Sigmoid colon (tissue), 7 donors: ENCODE results near the gene PLBD2. TPM values are rescaled to one million over a fixed set of nuclear protein-coding genes. Genes with fewer than 3 reads are reported as not detected.
"Not testable (repeated sequence)": the region's sequence is repeated elsewhere in the genome, so short reads cannot be mapped to it uniquely, and the experiment has no call there.

Experiments
- DNase-seq: peaks from one replicate; pipeline ENCODE4 v3.0.0-alpha.2; 2019
- H3K27ac ChIP-seq, 4 donors: fragments of 200-600 bp; sonication (generic); one replicate each; pipeline ENCODE4 v1.5.1; 2016 to 2019; ENCODE audit warnings: mild to moderate bottlenecking in 1 of 4
- H3K27me3 ChIP-seq, 3 donors: fragments of 200-600 bp; sonication (generic); one replicate each; pipeline ENCODE4 v1.5.1; 2019; ENCODE audit warnings: mild to moderate bottlenecking in 1 of 3
- H3K36me3 ChIP-seq, 4 donors: fragments of 200-600 bp; sonication (generic); one replicate each; pipeline ENCODE4 v1.5.1; 2016 to 2019
- H3K4me1 ChIP-seq, 4 donors: fragments of 200-600 bp; sonication (generic); one replicate each; pipeline ENCODE4 v1.5.1; 2017 to 2019
- H3K4me3 ChIP-seq, 4 donors: fragments of 200-600 bp; sonication (generic); one replicate each; pipeline ENCODE4 v1.5.1; 2017 to 2019; ENCODE audit warnings: mild to moderate bottlenecking in 2 of 4, moderate library complexity in 1 of 4
- H3K9me3 ChIP-seq, 4 donors: fragments of 200-600 bp in 3 of 4; sonication (generic) in 3 of 4; one replicate each; pipeline versions ENCODE4 v1.5.1 to v1.6.1; 2013 to 2019
- EP300 ChIP-seq, 4 donors: sonication (generic); formaldehyde crosslinking; IDR thresholded peaks; one replicate each; pipeline ENCODE4 v1.6.1; 2017; ENCODE audit warnings: antibody characterized with exemption in 4 of 4
- POLR2A ChIP-seq, 2 donors: fragments of 450-650 bp; IDR thresholded peaks; one replicate each; pipeline ENCODE4 v1.6.1; 2016; ENCODE audit warnings: antibody characterized with exemption in 2 of 2, mild to moderate bottlenecking in 2 of 2, moderate library complexity in 2 of 2
- POLR2AphosphoS5 ChIP-seq, 4 donors: sonication (generic); formaldehyde crosslinking; IDR thresholded peaks; one replicate each; pipeline ENCODE4 v1.6.1; 2017; ENCODE audit warnings: antibody characterized with exemption in 4 of 4
- WGBS, 2 donors: extraction: QIAGEN DNeasy Blood & Tissue Kit; methylation state at CpG; one replicate each; pipeline ENCODE4 v1.1.7; 2013; 5-methylcytosine and 5-hydroxymethylcytosine counted together
- intact Hi-C: fragments of 100-400 bp; cut with DNase I; formaldehyde crosslinking; loops from one replicate; pipeline ENCODE4 v1.15.1; 2023
- polyA plus RNA-seq, 3 donors: library from polyadenylated mRNA; stranded (reverse); fragments of 200-250 nt; gene quantifications; one replicate each; pipeline ENCODE4 v1.2.3, GENCODE V29; 2013
- total RNA-seq, 4 donors: library from RNA; depleted of rRNA; stranded (reverse); fragments of >200 nt; gene quantifications; one replicate each; pipeline ENCODE4 v1.1.0, GENCODE V29; 2016
- TF ChIP-seq, protein P1 (sequence below), 4 experiments: fragments of 450-650 bp in 3 of 4; fragments of 200-600 bp in 1 of 4; IDR thresholded peaks; one replicate each; pipeline ENCODE4 v1.5.1; 2016 to 2019; ENCODE audit warnings: antibody characterized with exemption in 4 of 4, mild to moderate bottlenecking in 3 of 4, moderate library complexity in 2 of 4
- donor health status: healthy with polysubstance abuse.
- donor health status: Bipolar disorder and iron deficiency.
- donor health status: healthy.

Gene PLBD2
- total and polyA plus RNA-seq, 7 donors: 3.0 to 39.1 (median 14.4) TPM

DNA sequence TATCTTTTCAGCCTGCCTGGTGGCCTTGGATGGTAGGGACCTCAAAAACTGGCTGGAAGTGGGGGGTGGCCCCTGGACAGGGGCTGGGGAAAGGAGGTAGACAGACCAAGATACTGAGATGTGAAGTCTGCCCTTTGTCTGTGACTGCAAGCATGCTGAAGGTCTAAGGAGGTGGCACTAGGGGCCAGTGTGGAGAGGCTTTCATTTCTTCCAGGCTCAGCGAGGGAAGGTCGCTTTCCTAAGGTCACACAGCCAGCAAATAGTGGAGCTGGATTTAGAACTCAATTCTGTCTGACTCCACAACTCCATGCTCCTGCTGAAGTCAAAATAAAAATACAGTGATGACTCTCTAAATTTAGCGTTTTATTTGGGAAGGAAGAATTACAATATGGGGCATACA is 11.3 kb upstream of the PLBD2 start:
- 93 to 95% methylated on average over 3 of the region's 3 CpGs for WGBS, 2 donors
- no peak overlapping the region for H3K4me3 ChIP-seq
- intact Hi-C loops: no loop called here
- H3K36me3 ChIP-seq: no peaks in the 10 kb centered on the region
- TF ChIP-seq EP300 (IDR thresholded peaks at IDR 0.05) (no peak), POLR2A (IDR thresholded peaks at IDR 0.05) (no peak)
- TF ChIP-seq, protein P1, sequence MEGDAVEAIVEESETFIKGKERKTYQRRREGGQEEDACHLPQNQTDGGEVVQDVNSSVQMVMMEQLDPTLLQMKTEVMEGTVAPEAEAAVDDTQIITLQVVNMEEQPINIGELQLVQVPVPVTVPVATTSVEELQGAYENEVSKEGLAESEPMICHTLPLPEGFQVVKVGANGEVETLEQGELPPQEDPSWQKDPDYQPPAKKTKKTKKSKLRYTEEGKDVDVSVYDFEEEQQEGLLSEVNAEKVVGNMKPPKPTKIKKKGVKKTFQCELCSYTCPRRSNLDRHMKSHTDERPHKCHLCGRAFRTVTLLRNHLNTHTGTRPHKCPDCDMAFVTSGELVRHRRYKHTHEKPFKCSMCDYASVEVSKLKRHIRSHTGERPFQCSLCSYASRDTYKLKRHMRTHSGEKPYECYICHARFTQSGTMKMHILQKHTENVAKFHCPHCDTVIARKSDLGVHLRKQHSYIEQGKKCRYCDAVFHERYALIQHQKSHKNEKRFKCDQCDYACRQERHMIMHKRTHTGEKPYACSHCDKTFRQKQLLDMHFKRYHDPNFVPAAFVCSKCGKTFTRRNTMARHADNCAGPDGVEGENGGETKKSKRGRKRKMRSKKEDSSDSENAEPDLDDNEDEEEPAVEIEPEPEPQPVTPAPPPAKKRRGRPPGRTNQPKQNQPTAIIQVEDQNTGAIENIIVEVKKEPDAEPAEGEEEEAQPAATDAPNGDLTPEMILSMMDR (IDR thresholded peaks at IDR 0.05): no peak
- no peaks in the 10 kb centered on the region for H3K4me1 ChIP-seq
- H3K27ac ChIP-seq: no peak overlapping the region
- peaks cover 0 to 7% (median 0%) of the 10 kb centered on the region in 3 donors for H3K27me3 ChIP-seq
- DNase-seq: no peak
- no peaks in the 10 kb centered on the region for H3K9me3 ChIP-seq

DNA sequence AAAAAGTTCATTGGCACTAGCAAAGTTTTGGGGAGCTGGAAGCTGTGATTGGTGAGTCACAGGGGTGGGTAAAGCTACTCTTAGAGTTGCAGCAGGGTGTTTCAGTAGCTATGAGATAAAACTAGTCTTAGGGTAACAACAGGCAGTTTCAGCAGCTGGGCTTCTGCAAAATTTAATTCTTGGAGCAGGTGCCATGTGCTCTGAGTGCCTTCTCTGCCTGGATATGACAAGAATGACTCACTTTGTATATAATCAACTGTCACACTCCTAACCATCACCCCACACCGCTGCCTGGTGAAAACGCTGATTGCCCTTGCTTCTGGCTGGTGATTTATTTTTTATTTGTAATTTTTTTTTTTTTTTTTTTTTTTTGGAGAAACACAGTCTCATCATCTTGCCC is 10.5 kb upstream of the PLBD2 start:
- no peaks in the 10 kb centered on the region for H3K36me3 ChIP-seq
- TF ChIP-seq EP300 (IDR thresholded peaks at IDR 0.05): no peak
- TF ChIP-seq, protein P1 (IDR thresholded peaks at IDR 0.05): no peak
- no peak for TF ChIP-seq POLR2AphosphoS5 (IDR thresholded peaks at IDR 0.05)
- TF ChIP-seq POLR2A (IDR thresholded peaks at IDR 0.05): no peak
- no peak overlapping the region for H3K4me3 ChIP-seq
- WGBS, 2 donors: 65 to 74% methylated on average over 2 of the region's 2 CpGs
- peaks cover 0 to 7% (median 0%) of the 10 kb centered on the region in 3 donors for H3K27me3 ChIP-seq
- H3K9me3 ChIP-seq: no peaks in the 10 kb centered on the region
- intact Hi-C loops: no loop called here
- no peaks in the 10 kb centered on the region for H3K4me1 ChIP-seq
- no peak for DNase-seq
- H3K27ac ChIP-seq: no peak overlapping the region

DNA sequence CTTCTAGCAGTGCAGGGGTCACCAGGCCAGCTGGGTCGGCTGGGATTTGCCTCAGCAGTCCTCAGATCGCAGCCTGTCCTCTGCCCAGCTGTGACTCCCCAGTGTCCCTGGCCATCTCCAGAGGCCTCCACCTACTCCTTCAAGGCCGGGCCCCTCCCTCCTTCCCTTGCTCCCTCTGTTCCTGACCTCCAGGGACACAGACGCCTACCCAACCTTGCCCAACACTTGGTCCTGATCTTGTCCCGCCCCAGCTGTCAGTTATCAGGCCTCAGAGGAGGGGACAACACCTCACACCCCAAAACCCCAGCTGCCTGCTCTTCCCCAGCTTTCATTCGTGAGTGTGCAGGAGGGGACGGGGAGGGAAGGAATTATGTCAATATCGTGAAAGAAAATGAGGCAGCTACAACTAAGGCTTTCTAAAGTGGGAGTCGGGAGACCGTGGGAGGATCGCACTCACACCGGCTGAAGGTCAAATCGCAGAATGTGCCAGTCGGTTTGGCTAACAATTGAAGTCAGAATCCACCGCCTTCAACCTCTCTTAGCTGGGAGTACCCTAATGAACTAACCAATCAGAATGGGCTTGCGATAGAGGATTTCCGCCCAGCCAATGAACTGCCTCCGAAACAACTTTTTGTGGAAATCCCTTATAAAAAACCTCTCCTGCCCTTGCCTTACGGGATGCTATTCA is 9.4 kb upstream of the PLBD2 start:
- TF ChIP-seq, protein P1 (IDR thresholded peaks at IDR 0.05): no peak
- TF ChIP-seq POLR2AphosphoS5 (IDR thresholded peaks at IDR 0.05): no peak
- TF ChIP-seq EP300 (IDR thresholded peaks at IDR 0.05): no peak
- TF ChIP-seq POLR2A (IDR thresholded peaks at IDR 0.05): no peak
- WGBS, 2 donors: 73 to 74% methylated on average over 19 of the region's 19 CpGs
- Histone ChIP-seq H3K27me3 (peaks cover 0 to 4% (median 0%) of the 10 kb centered on the region in 3 donors), H3K9me3 (no peaks in the 10 kb centered on the region), H3K4me3 (no peak overlapping the region), H3K4me1 (no peaks in the 10 kb centered on the region), H3K36me3 (no peaks in the 10 kb centered on the region), H3K27ac (no peak overlapping the region)
- intact Hi-C loops: no loop called here
- DNase-seq: no peak

DNA sequence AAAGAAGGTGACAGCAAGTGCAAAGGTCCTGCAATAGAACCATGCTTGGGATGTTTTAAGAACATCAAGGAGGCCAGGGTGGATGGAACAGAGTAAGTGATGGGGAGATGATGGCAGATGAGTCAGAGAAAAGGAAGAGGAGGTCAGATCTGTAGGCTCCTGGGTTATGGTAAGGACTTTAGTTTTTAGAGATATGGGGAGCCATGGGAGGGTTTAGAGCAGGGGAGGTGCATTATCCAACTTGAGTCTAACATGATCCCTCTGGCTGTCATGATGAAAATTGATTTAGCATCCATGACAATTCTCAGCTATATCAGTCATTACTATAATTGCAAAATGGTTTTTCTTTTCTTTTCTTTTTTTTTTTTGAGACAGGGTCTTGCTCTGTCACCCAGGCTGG is 7.3 kb upstream of the PLBD2 start:
- Histone ChIP-seq H3K36me3 (no peaks in the 10 kb centered on the region), H3K9me3 (no peaks in the 10 kb centered on the region), H3K4me3 (no peak overlapping the region), H3K4me1 (no peaks in the 10 kb centered on the region), H3K27ac (no peak overlapping the region), H3K27me3 (peaks cover 0 to 4% (median 0%) of the 10 kb centered on the region in 3 donors)
- intact Hi-C loops: no loop called here
- TF ChIP-seq, protein P1 (IDR thresholded peaks at IDR 0.05): no peak
- TF ChIP-seq EP300 (IDR thresholded peaks at IDR 0.05) (no peak), POLR2A (IDR thresholded peaks at IDR 0.05) (no peak)
- no peak for DNase-seq

DNA sequence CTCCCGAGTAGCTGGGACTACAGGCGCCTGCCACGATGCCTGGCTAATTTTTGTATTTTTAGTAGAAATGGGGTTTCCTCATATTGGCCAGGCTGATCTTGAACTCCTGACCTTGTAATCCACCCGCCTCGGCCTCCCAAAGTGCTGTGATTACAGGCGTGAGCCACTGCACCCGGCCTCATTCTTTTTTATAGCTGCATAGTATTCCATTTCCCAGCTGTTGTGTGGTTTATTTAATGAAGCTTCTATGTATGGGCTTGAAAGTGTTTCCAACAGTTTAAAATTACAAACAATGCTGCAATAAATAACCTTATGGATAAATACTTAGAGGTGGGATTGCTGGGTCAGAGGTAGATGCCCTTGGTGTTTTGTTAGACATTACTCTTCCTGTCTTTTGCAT is 4.2 kb upstream of the PLBD2 start:
- intact Hi-C loops, H3K27ac ChIP-seq: not testable (repeated sequence)
- WGBS, 2 donors: 86 to 89% methylated on average over 7 of the region's 7 CpGs

More for the DNA sequence above, 4.2 kb upstream of the PLBD2 start:
- H3K4me1 ChIP-seq: peaks cover 0 to 11% (median 3%) of the 10 kb centered on the region in 4 donors
- H3K27me3 ChIP-seq, H3K4me3 ChIP-seq, H3K36me3 ChIP-seq, H3K9me3 ChIP-seq, DNase-seq: not testable (repeated sequence)
